CD4-positive, alpha-beta T cell treated with Interferon alpha-2 for 1 hour (primary cell): ENCODE measurements around the gene PAH.
"Not testable (repeated sequence)": the region's sequence is repeated elsewhere in the genome, so short reads cannot be mapped to it uniquely, and the experiment has no call there.

Experiments used
- DNase-seq, 2 donors: peaks; one replicate each; pipeline ENCODE4 v3.0.0-alpha.2; 2020 to 2022

The PAH gene

GRCh38 chr12:102891756-102892155, 25.3 kb downstream of the PAH start:
- no peak for DNase-seq

- no peak for DNase-seq
These were observed 28.5 kb downstream of the PAH start for GRCh38 chr12:102888511-102888910.

GRCh38 chr12:102885043-102885932, 31.8 kb downstream of the PAH start:
- DNase-seq: no peak

- DNase-seq: peak in 1 of 2 donors; percentile 27
These were observed 33.7 kb downstream of the PAH start for GRCh38 chr12:102883204-102883799.

GRCh38 chr12:102880783-102881182, 36.3 kb downstream of the PAH start:
- no peak for DNase-seq

- peak in 1 of 2 donors; percentile 3 for DNase-seq
These were observed 37.8 kb downstream of the PAH start for GRCh38 chr12:102879144-102879763.

GRCh38 chr12:102876883-102877282, 40.2 kb downstream of the PAH start:
- no peak for DNase-seq

GRCh38 chr12:102874819-102875218, 42.2 kb downstream of the PAH start:
- DNase-seq: no peak

- DNase-seq: no peak
These were observed 44.0 kb downstream of the PAH start for GRCh38 chr12:102873077-102873476.

- no peak for DNase-seq
These were observed 46.0 kb downstream of the PAH start for GRCh38 chr12:102871014-102871413.

- DNase-seq: no peak
These were observed 47.5 kb downstream of the PAH start for GRCh38 chr12:102869571-102869970.

- no peak for DNase-seq
These were observed 51.0 kb downstream of the PAH start for GRCh38 chr12:102865821-102866615.

GRCh38 chr12:102862486-102862885, 54.6 kb downstream of the PAH start:
- no peak for DNase-seq

- DNase-seq: no peak
These were observed 65.8 kb downstream of the PAH start for GRCh38 chr12:102851246-102851645.

GRCh38 chr12:102849722-102850447, 67.2 kb downstream of the PAH start:
- no peak for DNase-seq

GRCh38 chr12:102848832-102849231, 68.2 kb downstream of the PAH start:
- DNase-seq: no peak

GRCh38 chr12:102847131-102847530, 69.9 kb downstream of the PAH start:
- no peak for DNase-seq

GRCh38 chr12:102833687-102834441, 83.2 kb downstream of the PAH start:
- DNase-seq: no peak

- not testable (repeated sequence) for DNase-seq
These were observed 84.2 kb downstream of the PAH start for GRCh38 chr12:102832826-102833225.

- DNase-seq: no peak
These were observed 92.7 kb downstream of the PAH start for GRCh38 chr12:102824218-102824835.

- DNase-seq: no peak
These were observed 95.9 kb downstream of the PAH start for GRCh38 chr12:102821149-102821548.
